ENCODE results near the gene FGFR1OP2. TPM values are rescaled to one million over a fixed set of nuclear protein-coding genes. Genes with fewer than 3 reads are reported as not detected.

FGFR1OP2 gene
- total and polyA plus RNA-seq, 4 donors = 11.9 to 76.0 (median 27.6) TPM

GRCh38 chr12:26995706-26996105 lies 57.4 kb downstream of the FGFR1OP2 start:
- no peak overlapping the region for H3K27ac ChIP-seq (ENCODE audit: low read depth in 1 of 2, low read length in 2 of 2)
- DNase-seq (ENCODE audit: low spot score) = no peak
- H3K9me3 ChIP-seq (ENCODE audit: control insufficient read depth in 4 of 4, low read length in 3 of 4) = no peaks in the 10 kb centered on the region
- peaks cover 0 to 22% (median 18%) of the 10 kb centered on the region in 4 donors for H3K36me3 ChIP-seq (ENCODE audit: control insufficient read depth in 4 of 4, insufficient read depth in 3 of 4, low read depth in 1 of 4, low read length in 3 of 4)
- H3K27me3 ChIP-seq (ENCODE audit: control insufficient read depth in 4 of 4, insufficient read depth in 4 of 4, low read length in 3 of 4) = no peaks in the 10 kb centered on the region
- no peak overlapping the region for H3K4me3 ChIP-seq (ENCODE audit: low read depth in 1 of 3, low read length in 3 of 3)
- WGBS = 67% methylated on average over 2 of the region's 2 CpGs
- H3K9ac ChIP-seq (ENCODE audit: low read depth in 1 of 2, low read length in 2 of 2) = no peak overlapping the region
- peaks cover 0 to 18% (median 4%) of the 10 kb centered on the region in 4 donors for H3K4me1 ChIP-seq (ENCODE audit: control insufficient read depth in 4 of 4, insufficient read depth in 4 of 4, low read length in 3 of 4)
- TF ChIP-seq RXRA (IDR thresholded peaks at IDR 0.05) (no peak), HNF4A (conservative IDR thresholded peaks at IDR 0.05) (peak in 1 of 2 donors; percentile 40), SP1 (IDR thresholded peaks at IDR 0.05) (no peak), YY1 (IDR thresholded peaks at IDR 0.05) (no peak), REST (IDR thresholded peaks at IDR 0.05) (no peak)

- H3K27me3 ChIP-seq (ENCODE audit: control insufficient read depth in 4 of 4, insufficient read depth in 4 of 4, low read length in 3 of 4) = no peaks in the 10 kb centered on the region
- H3K4me1 ChIP-seq (ENCODE audit: control insufficient read depth in 4 of 4, insufficient read depth in 4 of 4, low read length in 3 of 4) = peaks cover 0 to 13% (median 2%) of the 10 kb centered on the region in 4 donors
- peaks cover 0 to 22% (median 19%) of the 10 kb centered on the region in 4 donors for H3K36me3 ChIP-seq (ENCODE audit: control insufficient read depth in 4 of 4, insufficient read depth in 3 of 4, low read depth in 1 of 4, low read length in 3 of 4)
- DNase-seq (ENCODE audit: low spot score) = no peak
- H3K27ac ChIP-seq (ENCODE audit: low read depth in 1 of 2, low read length in 2 of 2) = peak overlapping the region in 1 of 2 donors; percentile 47
- TF ChIP-seq HNF4A (conservative IDR thresholded peaks at IDR 0.05) = no peak
- no peak for TF ChIP-seq RXRA (IDR thresholded peaks at IDR 0.05)
- no peak for TF ChIP-seq NR2F2 (IDR thresholded peaks at IDR 0.05)
- no peak for TF ChIP-seq GABPA (IDR thresholded peaks at IDR 0.05 in 1 of 2, conservative IDR thresholded peaks at IDR 0.05 in 1 of 2)
- no peak for TF ChIP-seq JUND (IDR thresholded peaks at IDR 0.05)
- H3K4me3 ChIP-seq (ENCODE audit: low read depth in 1 of 3, low read length in 3 of 3) = no peak overlapping the region
- no peaks in the 10 kb centered on the region for H3K9me3 ChIP-seq (ENCODE audit: control insufficient read depth in 4 of 4, low read length in 3 of 4)
- 89% methylated on average over 2 of the region's 2 CpGs for WGBS
- no peak overlapping the region for H3K9ac ChIP-seq (ENCODE audit: low read depth in 1 of 2, low read length in 2 of 2)
Observed at GRCh38 chr12:26997003-26997402, 58.7 kb downstream of the FGFR1OP2 start.

- WGBS = 69% methylated on average over 1 of the region's 1 CpG
- Histone ChIP-seq H3K27ac (ENCODE audit: low read depth in 1 of 2, low read length in 2 of 2) (no peak overlapping the region), H3K36me3 (ENCODE audit: control insufficient read depth in 4 of 4, insufficient read depth in 3 of 4, low read depth in 1 of 4, low read length in 3 of 4) (peaks cover 0 to 8% (median 6%) of the 10 kb centered on the region in 4 donors)
Observed at GRCh38 chr12:27000961-27001360, 62.7 kb downstream of the FGFR1OP2 start.

More at GRCh38 chr12:27000961-27001360, 62.7 kb downstream of the FGFR1OP2 start:
- Histone ChIP-seq H3K9me3 (ENCODE audit: control insufficient read depth in 4 of 4, low read length in 3 of 4) (no peaks in the 10 kb centered on the region), H3K27me3 (ENCODE audit: control insufficient read depth in 4 of 4, insufficient read depth in 4 of 4, low read length in 3 of 4) (no peaks in the 10 kb centered on the region), H3K4me1 (ENCODE audit: control insufficient read depth in 4 of 4, insufficient read depth in 4 of 4, low read length in 3 of 4) (peaks cover 2 to 9% (median 3%) of the 10 kb centered on the region in 4 donors), H3K9ac (ENCODE audit: low read depth in 1 of 2, low read length in 2 of 2) (no peak overlapping the region), H3K4me3 (ENCODE audit: low read depth in 1 of 3, low read length in 3 of 3) (no peak overlapping the region)
- DNase-seq (ENCODE audit: low spot score) = no peak
- TF ChIP-seq FOXA2 (IDR thresholded peaks at IDR 0.05) (no peak), HNF4G (IDR thresholded peaks at IDR 0.05) (no peak), FOXA1 (IDR thresholded peaks at IDR 0.05) (no peak), GABPA (IDR thresholded peaks at IDR 0.05 in 1 of 2, conservative IDR thresholded peaks at IDR 0.05 in 1 of 2) (no peak), CTCF (IDR thresholded peaks at IDR 0.05; ENCODE audit: low read depth, low read length, missing input control) (no peak), REST (IDR thresholded peaks at IDR 0.05) (no peak), ZBTB33 (IDR thresholded peaks at IDR 0.05) (no peak), EGR1 (IDR thresholded peaks at IDR 0.05; ENCODE audit: low read depth in 2 of 2) (no peak), TAF1 (conservative IDR thresholded peaks at IDR 0.05) (no peak), HNF4A (conservative IDR thresholded peaks at IDR 0.05) (no peak), RAD21 (IDR thresholded peaks at IDR 0.05) (no peak)

Data from liver (tissue), 9 donors.